ENCODE data around the gene RHOJ. TPM values are rescaled to one million over a fixed set of nuclear protein-coding genes. Genes with fewer than 3 reads are reported as not detected.

Gene RHOJ
- total and polyA plus RNA-seq, 2 of the 4 experiments (the other 2 are of a cell fraction): 9.5 to 33.9 TPM

DNA sequence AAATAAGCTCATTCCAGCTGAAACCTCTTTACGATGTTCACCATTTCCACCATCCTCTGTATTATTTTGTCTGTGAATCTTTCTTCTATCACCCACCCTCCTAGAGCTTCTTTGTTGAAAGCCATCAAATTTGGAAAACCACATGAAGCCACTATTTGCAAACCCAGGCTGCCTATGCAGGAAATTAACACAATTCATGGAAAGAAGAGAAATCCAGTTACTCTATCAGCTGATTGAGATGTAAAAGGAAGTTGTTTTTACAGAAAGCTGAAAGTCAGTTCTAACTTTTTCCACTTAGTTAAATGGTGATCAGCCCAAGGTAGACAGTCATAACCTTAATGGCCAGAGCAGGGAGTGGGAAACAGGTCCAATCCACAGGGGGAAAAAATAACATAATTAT, 6.6 kb downstream of the RHOJ start:
- Histone ChIP-seq H3K36me3 (ENCODE audit: control insufficient read depth, insufficient read depth, low read length) (no peaks in the 10 kb centered on the region), H4K91ac (ENCODE audit: insufficient read depth, low read depth, low read length) (no peak overlapping the region), H2AK5ac (ENCODE audit: low read depth, low read length) (no peak overlapping the region), H3K4ac (ENCODE audit: low read depth, low read length) (no peak overlapping the region), H2BK5ac (ENCODE audit: low read depth, low read length, poor library complexity, severe bottlenecking) (no peak overlapping the region), H2AK9ac (replicated peaks; ENCODE audit: low read depth, low read length, poor library complexity) (no peak overlapping the region), H3K9me3 (ENCODE audit: control insufficient read depth, insufficient read depth, low read length) (no peaks in the 10 kb centered on the region), H2AFZ (replicated peaks; ENCODE audit: low read length, poor library complexity) (no peak overlapping the region), H2BK120ac (ENCODE audit: low read depth, low read length) (no peak overlapping the region), H3K9me1 (ENCODE audit: insufficient read depth, low read length) (no peaks in the 10 kb centered on the region), H3K18ac (ENCODE audit: low read depth, low read length) (no peak overlapping the region), H3K79me1 (ENCODE audit: low read depth in 1 of 2, low read length in 2 of 2) (no peaks in the 10 kb centered on the region), H3K14ac (replicated peaks; ENCODE audit: low read depth, low read length) (no peak overlapping the region), H3K23ac (ENCODE audit: low read depth, low read length) (no peak overlapping the region), H3K56ac (ENCODE audit: extremely low read depth, insufficient read depth, low read length) (no peak overlapping the region), H4K5ac (ENCODE audit: low read depth, low read length) (no peak overlapping the region), H4K20me1 (ENCODE audit: insufficient read depth, low read length) (no peaks in the 10 kb centered on the region), H3K27me3 (ENCODE audit: control insufficient read depth, insufficient read depth, low read length) (no peaks in the 10 kb centered on the region), H3K4me2 (ENCODE audit: low read depth, low read length) (no peak overlapping the region), H3K4me1 (ENCODE audit: control insufficient read depth, insufficient read depth, low read length) (peaks cover 2% of the 10 kb centered on the region), H3K27ac (ENCODE audit: insufficient read depth, low read length) (no peak overlapping the region), H3K4me3 (ENCODE audit: insufficient read depth, low read depth, low read length) (no peak overlapping the region), H2BK15ac (ENCODE audit: low read depth, low read length) (no peak overlapping the region), H2BK20ac (ENCODE audit: low read depth, low read length) (no peak overlapping the region), H4K8ac (ENCODE audit: low read depth in 2 of 2, low read length in 2 of 2) (no peak overlapping the region), H3K9ac (ENCODE audit: low read depth, low read length) (no peak overlapping the region)
- TF ChIP-seq NFE2L2 (IDR thresholded peaks at IDR 0.05; ENCODE audit: low read depth, low read length) (no peak), MAZ (IDR thresholded peaks at IDR 0.05; ENCODE audit: borderline replicate concordance, low read depth, low read length) (no peak), MAFK (IDR thresholded peaks at IDR 0.05; ENCODE audit: low read depth, low read length) (no peak), CHD1 (IDR thresholded peaks at IDR 0.05; ENCODE audit: low read depth, low read length) (no peak), RAD21 (IDR thresholded peaks at IDR 0.05; ENCODE audit: low read length) (no peak), CEBPB (IDR thresholded peaks at IDR 0.05; ENCODE audit: low read depth, low read length) (no peak), SMC3 (IDR thresholded peaks at IDR 0.05; ENCODE audit: low read depth, low read length) (no peak), RFX5 (IDR thresholded peaks at IDR 0.05; ENCODE audit: low read depth, low read length) (no peak), POLR2A (IDR thresholded peaks at IDR 0.05; ENCODE audit: low read depth, low read length) (no peak), FOS (IDR thresholded peaks at IDR 0.05; ENCODE audit: low read depth, low read length) (no peak), BHLHE40 (IDR thresholded peaks at IDR 0.05; ENCODE audit: low read depth, low read length) (no peak), RCOR1 (IDR thresholded peaks at IDR 0.05; ENCODE audit: insufficient replicate concordance, low read length) (no peak)
- TF ChIP-seq, protein P1, sequence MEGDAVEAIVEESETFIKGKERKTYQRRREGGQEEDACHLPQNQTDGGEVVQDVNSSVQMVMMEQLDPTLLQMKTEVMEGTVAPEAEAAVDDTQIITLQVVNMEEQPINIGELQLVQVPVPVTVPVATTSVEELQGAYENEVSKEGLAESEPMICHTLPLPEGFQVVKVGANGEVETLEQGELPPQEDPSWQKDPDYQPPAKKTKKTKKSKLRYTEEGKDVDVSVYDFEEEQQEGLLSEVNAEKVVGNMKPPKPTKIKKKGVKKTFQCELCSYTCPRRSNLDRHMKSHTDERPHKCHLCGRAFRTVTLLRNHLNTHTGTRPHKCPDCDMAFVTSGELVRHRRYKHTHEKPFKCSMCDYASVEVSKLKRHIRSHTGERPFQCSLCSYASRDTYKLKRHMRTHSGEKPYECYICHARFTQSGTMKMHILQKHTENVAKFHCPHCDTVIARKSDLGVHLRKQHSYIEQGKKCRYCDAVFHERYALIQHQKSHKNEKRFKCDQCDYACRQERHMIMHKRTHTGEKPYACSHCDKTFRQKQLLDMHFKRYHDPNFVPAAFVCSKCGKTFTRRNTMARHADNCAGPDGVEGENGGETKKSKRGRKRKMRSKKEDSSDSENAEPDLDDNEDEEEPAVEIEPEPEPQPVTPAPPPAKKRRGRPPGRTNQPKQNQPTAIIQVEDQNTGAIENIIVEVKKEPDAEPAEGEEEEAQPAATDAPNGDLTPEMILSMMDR (conservative IDR thresholded peaks at IDR 0.05; ENCODE audit: low read depth, low read length): no peak
- TF ChIP-seq, protein P2, sequence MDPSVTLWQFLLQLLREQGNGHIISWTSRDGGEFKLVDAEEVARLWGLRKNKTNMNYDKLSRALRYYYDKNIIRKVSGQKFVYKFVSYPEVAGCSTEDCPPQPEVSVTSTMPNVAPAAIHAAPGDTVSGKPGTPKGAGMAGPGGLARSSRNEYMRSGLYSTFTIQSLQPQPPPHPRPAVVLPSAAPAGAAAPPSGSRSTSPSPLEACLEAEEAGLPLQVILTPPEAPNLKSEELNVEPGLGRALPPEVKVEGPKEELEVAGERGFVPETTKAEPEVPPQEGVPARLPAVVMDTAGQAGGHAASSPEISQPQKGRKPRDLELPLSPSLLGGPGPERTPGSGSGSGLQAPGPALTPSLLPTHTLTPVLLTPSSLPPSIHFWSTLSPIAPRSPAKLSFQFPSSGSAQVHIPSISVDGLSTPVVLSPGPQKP (IDR thresholded peaks at IDR 0.05; ENCODE audit: borderline replicate concordance, low read depth, low read length): no peak
- ChIA-PET CTCF (no interaction called here), POLR2A (ENCODE audit: unreplicated experiment) (no interaction called here)
- dilution Hi-C loops (cut with HindIII; ENCODE audit: low sequenced_read_pairs, unreplicated experiment) (no loop called here), intact Hi-C loops (cut with micrococcal nuclease) (no loop called here), in situ Hi-C loops (cut with MboI; ENCODE audit: low sequenced_read_pairs) (no loop called here)
- no CpG with 5 or more reads among the region's 1 CpG for WGBS, 2 experiments (ENCODE audit: extremely low coverage in 2 of 2, insufficient read length in 1 of 2)
- no TSS peak for BruUV-seq (replicated peaks)
- DNase-seq (no peak), ATAC-seq (ENCODE audit: low read depth) (no peak)

Measured in IMR-90 (cell line).